Iris pigment epithelial cell (primary cell): ENCODE measurements around the gene PEX1.
"Not testable (repeated sequence)": the region's sequence is repeated elsewhere in the genome, so short reads cannot be mapped to it uniquely, and the experiment has no call there.

Source experiments
- DNase-seq: peaks from one replicate; pipeline ENCODE4 v3.0.0-alpha.2; 2011; ENCODE audit warnings: low read depth

The PEX1 gene

DNA sequence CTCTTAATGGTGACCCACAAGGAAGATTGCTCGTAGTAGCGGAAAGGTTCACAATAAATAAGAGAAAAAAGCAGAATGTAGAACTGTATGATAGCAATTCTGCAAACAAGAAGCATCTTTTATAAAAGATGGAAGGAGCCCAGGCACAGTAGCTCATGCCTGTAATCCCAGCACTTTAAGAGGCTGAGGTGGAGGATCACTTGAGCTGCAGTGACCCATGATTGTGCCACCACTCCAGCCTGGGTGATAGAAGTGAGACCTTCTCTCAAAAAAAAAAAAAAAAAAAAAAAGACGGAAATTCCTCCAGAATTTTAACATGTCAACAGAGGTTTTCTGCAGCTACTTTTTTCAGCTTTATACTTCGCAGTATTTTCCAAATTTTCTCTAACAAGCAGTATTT, 67.8 kb downstream of the PEX1 start:
- no peak for DNase-seq

DNA sequence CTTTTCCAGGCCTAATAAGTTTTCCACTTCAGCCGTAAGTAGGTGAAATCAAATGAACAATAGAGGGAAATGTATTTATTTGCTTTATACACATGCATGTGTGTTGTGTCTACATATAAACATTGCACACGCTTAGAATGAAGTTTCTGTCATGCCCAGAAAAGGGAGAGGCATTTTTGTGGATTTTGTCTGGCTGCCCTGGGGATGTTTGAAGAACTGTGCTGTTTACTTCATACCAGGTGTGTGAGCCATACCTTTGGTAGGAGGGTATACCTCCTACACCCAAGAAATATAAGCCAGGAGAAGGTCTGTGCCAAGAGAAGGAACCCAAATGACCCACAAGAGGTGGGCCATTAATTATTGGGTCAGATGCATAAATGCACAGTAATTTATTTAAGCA, 68.2 kb downstream of the PEX1 start:
- no peak for DNase-seq

DNA sequence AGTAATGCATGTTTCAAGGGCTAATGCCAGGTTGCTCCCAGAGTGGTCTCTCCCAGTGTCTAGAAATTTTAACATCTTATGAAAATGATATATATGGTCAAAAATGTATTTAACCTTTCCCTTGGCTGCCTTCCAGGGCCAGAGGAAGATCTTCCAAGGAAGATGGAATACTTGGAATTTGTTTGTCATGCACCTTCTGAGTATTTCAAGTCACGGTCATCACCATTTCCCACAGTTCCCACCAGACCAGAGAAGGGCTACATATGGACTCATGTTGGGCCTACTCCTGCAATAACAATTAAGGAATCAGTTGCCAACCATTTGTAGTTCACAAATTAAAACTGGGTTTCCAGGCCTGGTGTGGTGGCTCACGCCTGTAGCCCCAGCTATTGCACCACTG, 72.1 kb downstream of the PEX1 start:
- DNase-seq, result peak; percentile 7

DNA sequence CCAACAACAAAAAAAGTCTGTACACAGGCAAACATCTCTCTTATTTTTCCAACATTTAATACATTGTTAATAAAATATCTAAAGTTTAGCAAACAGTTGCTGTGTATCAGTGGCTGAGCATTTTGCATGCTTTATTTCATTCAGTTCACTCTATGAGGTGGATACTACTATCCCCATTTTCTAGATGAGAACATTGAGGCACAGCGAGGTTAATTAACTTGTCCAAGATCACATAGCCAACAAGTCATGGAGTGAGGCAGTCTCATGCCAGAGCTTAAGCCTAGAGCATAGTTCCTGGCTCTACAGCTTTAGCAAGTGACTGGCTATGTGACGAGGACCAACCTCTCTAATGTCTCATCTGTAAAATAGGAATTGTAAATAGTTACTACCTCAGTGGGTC, 76.7 kb downstream of the PEX1 start:
- no peak for DNase-seq

DNA sequence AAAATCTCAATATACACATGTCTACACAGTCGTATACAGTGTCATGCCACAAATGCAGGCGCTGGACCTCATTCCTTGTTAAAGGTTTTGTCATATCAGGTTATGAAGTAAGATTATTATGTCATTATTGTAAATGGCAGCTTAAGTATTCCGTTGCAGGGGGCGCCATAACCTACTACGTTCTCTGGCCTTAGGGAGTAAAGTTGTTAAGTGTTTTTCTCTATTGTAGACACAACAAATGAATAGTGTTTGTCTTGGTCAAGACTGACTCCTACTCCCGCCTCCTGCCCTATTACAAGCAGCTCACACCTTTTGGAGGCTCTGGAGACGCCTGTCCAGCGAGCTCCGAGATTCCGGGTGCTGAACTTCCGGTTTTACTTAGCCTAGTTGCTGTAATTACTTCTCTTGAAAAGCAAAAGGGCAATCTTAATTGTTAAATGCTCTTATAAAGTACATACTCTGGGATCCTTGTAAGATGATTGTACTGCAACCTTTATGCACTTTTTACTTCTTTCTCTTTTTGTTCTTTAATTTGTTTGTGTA, 80.0 kb downstream of the PEX1 start:
- DNase-seq, result peak; percentile 73

DNA sequence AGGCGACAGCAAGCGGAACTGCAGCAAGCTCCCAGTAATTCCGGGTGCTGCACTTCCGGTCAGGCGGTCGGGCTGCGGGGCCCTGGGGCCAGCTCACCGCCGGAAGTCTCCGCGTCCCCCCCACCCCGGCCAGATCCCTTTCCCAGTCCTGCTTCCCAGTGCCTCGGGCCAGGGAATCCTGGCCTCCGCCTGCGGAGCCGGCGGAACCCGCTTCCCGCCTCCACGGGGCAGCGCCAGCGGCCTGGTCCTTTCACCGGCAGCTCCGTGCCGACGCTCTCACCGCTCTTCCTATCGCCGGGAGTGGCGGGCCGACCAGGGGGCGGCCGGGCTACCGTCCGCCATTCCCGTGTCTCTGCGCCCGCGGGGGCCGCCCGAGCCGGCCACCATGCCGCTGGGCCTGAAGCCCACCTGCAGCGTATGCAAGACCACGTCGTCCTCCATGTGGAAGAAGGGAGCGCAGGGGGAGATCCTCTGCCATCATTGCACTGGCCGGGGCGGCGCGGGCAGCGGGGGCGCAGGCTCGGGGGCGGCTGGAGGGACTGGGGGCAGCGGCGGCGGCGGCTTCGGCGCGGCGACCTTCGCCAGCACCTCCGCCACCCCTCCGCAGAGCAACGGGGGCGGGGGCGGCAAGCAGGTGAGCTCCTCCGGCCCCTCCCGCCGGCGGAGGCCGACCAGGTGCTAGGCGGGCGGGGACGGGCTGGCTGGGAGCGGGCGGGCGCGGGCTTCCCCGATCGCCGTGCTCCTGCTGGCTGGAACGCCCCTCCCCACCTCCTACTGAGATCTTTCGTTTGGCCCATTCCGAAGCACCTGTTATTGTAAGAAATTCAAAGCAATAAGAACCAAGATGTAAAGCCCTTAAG, 80.7 kb downstream of the PEX1 start, which contains the start of gene GATAD1:
TSS of gene GATAD1 (plus strand) at position 138 of the 860 bp plus-strand sequence. CDS start at position 386, 248 bp downstream.
- DNase-seq, result peak; percentile 90

DNA sequence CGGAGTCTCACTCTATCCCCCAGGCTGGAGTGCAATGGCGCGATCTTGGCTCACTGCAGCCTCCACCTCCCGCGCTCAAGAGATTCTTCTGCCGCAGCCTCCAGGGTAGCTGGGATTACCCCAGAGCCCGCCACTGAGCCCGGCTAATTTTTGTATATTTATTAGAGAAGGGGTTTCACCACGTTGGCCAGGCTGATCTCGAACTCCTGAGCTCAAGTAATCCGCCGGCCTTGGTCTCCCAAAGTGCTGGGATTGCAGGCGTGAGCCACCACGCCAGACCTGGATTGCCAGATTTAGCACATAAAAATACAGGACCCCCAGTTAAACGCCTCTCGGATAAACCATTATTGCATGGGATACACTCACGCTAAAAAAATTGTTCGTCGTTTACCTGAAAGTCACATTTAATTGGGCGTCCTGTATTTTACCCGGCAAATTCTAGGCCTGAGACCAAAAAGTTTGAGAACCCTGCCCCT, 81.4 kb downstream of the PEX1 start:
- no peak for DNase-seq

DNA sequence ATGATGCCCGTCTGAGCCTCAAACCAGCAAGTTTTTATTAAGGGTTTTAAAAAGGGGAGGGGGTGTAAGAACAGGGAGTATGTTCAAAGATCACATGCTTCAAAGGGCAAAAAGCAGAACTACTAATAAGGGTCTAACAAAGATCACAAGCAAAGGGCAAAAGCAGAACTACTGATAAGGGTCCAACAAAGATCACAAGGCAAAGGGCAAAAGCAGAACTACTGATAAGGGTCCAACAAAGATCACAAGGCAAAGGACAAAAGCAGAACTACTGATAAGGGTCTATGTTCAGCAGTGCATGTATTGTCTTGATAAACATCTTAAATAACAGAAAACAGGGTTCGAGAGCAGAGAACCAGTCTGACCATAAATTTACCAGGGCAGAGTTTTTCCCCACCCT, 85.6 kb downstream of the PEX1 start:
- DNase-seq, result not testable (repeated sequence)

DNA sequence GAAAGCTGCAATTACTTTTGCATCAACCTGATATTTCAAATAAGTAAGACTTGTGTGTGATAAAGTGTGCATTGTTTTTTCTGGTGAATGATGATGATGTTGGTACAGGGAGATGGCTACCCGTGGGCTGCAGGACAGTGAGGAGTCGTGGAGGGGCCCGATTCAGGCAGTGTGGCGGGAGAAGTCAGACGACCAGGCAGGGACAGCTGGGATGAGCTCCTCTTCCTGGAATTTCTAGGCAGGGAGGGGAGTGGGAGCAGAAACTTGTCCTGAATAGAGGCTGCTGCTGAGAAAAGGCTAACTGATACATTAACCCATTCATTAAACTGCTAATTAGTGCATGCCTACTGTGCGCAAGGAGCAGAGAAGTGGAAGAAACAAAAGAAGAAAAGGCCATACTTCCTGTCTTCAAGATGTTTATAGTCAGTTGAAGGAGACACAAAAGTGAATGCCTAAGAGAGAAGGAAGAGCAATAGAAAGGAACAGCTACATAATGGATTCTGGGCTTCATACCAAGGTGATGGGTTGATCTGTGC, 90.3 kb downstream of the PEX1 start:
- DNase-seq, result no peak
